ENCODE data around the gene RTKN.

GRCh38 chr2:74391209-74391579 lies 50.5 kb downstream of the RTKN start:
- TF ChIP-seq POLR2A (conservative IDR thresholded peaks at IDR 0.05) (no peak), BDP1 (IDR thresholded peaks at IDR 0.05; ENCODE audit: insufficient read depth, insufficient read length) (no peak), THRB (CRISPR knock-in tag; conservative IDR thresholded peaks at IDR 0.05) (no peak), EZH2 (IDR thresholded peaks at IDR 0.05; ENCODE audit: borderline replicate concordance, low read depth, low read length) (no peak), CTCF (IDR thresholded peaks at IDR 0.05 in 2 of 3, conservative IDR thresholded peaks at IDR 0.05 in 1 of 3; ENCODE audit: insufficient read depth in 2 of 3, low read depth in 1 of 3, low read length in 3 of 3) (no peak), MEF2A (IDR thresholded peaks at IDR 0.05; ENCODE audit: control insufficient read depth, low read depth, low read length) (no peak), FOXA1 (IDR thresholded peaks at IDR 0.05; ENCODE audit: borderline replicate concordance) (no peak), ZNF407 (IDR thresholded peaks at IDR 0.05; ENCODE audit: low read depth) (no peak), NR0B1 (IDR thresholded peaks at IDR 0.05; ENCODE audit: partially characterized antibody) (no peak)

Measured in K562 (cell line).